ENCODE measurements around the gene SLC7A10.

The SLC7A10 gene

GRCh38 chr19:33239223-33239975 is 13.7 kb upstream of the SLC7A10 start:
- TF ChIP-seq, protein P1, sequence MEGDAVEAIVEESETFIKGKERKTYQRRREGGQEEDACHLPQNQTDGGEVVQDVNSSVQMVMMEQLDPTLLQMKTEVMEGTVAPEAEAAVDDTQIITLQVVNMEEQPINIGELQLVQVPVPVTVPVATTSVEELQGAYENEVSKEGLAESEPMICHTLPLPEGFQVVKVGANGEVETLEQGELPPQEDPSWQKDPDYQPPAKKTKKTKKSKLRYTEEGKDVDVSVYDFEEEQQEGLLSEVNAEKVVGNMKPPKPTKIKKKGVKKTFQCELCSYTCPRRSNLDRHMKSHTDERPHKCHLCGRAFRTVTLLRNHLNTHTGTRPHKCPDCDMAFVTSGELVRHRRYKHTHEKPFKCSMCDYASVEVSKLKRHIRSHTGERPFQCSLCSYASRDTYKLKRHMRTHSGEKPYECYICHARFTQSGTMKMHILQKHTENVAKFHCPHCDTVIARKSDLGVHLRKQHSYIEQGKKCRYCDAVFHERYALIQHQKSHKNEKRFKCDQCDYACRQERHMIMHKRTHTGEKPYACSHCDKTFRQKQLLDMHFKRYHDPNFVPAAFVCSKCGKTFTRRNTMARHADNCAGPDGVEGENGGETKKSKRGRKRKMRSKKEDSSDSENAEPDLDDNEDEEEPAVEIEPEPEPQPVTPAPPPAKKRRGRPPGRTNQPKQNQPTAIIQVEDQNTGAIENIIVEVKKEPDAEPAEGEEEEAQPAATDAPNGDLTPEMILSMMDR (conservative IDR thresholded peaks at IDR 0.05; ENCODE audit: low read depth, low read length), result no peak
- no peak for DNase-seq (ENCODE audit: low read depth)
- H3K4me3 ChIP-seq (ENCODE audit: low read depth, low read length), result no peak overlapping the region

- H3K4me3 ChIP-seq (ENCODE audit: low read depth, low read length), result no peak overlapping the region
- no peak for DNase-seq (ENCODE audit: low read depth)
- TF ChIP-seq, protein P1 (conservative IDR thresholded peaks at IDR 0.05; ENCODE audit: low read depth, low read length), result no peak
Measured at GRCh38 chr19:33238481-33239149, 13.0 kb upstream of the SLC7A10 start.

DNA sequence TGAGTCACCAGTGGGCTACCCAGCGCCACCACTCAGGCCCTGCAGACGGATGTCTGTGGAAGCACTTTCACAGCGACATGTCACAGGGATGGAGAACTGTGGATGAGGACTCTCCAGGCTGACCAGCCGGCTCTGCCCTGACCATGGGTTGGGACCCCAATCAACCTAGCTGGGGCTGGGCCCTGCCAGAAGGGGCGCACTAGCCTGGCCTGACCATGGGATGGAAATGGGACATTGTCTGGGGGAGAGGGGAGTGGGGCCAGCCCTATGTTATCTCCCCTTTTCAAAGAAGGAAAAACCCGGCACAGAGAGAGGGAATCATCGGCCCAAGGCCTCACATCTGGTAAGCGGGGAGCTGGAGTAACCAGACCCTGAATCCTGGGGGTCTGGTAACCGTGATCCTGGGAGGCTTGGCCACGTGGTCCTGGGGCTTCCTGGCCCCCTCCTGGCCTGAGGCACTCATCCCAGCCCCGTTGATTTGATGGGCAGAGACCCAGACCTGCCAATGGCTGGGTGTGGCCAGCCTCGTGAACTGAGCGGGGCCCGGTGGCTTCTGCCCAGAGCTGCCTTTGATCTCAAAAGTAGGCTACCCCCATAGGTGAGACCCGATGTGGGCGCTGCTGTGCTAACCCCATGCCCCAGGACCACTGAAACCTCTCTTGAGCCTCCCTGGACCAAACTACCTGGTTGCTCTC is 11.2 kb upstream of the SLC7A10 start:
- no peak overlapping the region for H3K4me3 ChIP-seq (ENCODE audit: low read depth, low read length)
- DNase-seq (ENCODE audit: low read depth), result no peak
- TF ChIP-seq, protein P1 (conservative IDR thresholded peaks at IDR 0.05; ENCODE audit: low read depth, low read length), result no peak

GRCh38 chr19:33235996-33236350 is 10.3 kb upstream of the SLC7A10 start:
- no peak for DNase-seq (ENCODE audit: low read depth)

GRCh38 chr19:33235269-33235995 is 9.8 kb upstream of the SLC7A10 start:
- peak; percentile 76 for DNase-seq (ENCODE audit: low read depth)
- TF ChIP-seq, protein P1 (conservative IDR thresholded peaks at IDR 0.05; ENCODE audit: low read depth, low read length), result peak; percentile 91
- no peak overlapping the region for H3K4me3 ChIP-seq (ENCODE audit: low read depth, low read length)

More at GRCh38 chr19:33235996-33236350, 10.3 kb upstream of the SLC7A10 start:
- TF ChIP-seq, protein P1 (conservative IDR thresholded peaks at IDR 0.05; ENCODE audit: low read depth, low read length), result no peak
- no peak overlapping the region for H3K4me3 ChIP-seq (ENCODE audit: low read depth, low read length)

GRCh38 chr19:33234736-33235135 is 9.1 kb upstream of the SLC7A10 start:
- no peak overlapping the region for H3K4me3 ChIP-seq (ENCODE audit: low read depth, low read length)
- DNase-seq (ENCODE audit: low read depth), result no peak
- TF ChIP-seq, protein P1 (conservative IDR thresholded peaks at IDR 0.05; ENCODE audit: low read depth, low read length), result no peak
